ENCODE data around the gene TPRA1. TPM values are rescaled to one million over a fixed set of nuclear protein-coding genes. Genes with fewer than 3 reads are reported as not detected.

TPRA1 gene
- total RNA-seq, 1 experiment from 2014 or later: 20.0 TPM

GRCh38 chr3:127618891-127619290 is 28.4 kb upstream of the TPRA1 start:
- Mint-ChIP-seq H3K27ac (peak overlapping the region in 2 of 3 experiments; percentile 42 to 88; a peak in 2 of 7 replicates), H3K4me1 (0 out of 4 replicates have a peak, but pooled peaks cover 2 to 5% of the 10 kb centered on the region in 2 experiments), H3K9me3 (no peaks in the 10 kb centered on the region), H3K36me3 (ENCODE audit: insufficient read depth in 1 of 3, low read depth in 3 of 3) (peaks cover 64 to 94% (median 83%) of the 10 kb centered on the region in 3 experiments; a peak in 6 of 7 replicates), H3K4me3 (no peak overlapping the region; a peak in 1 of 5 replicates), H3K27me3 (ENCODE audit: low read depth) (no peaks in the 10 kb centered on the region)
- no peak overlapping the region for H3K9ac ChIP-seq (ENCODE audit: extremely low read depth, insufficient read length, low read length)
- H3K27ac ChIP-seq (ENCODE audit: insufficient read length, low read depth, low read length): no peak overlapping the region
- H4K91ac ChIP-seq (ENCODE audit: insufficient read length, low read depth, low read length): no peak overlapping the region
- H3K14ac ChIP-seq (ENCODE audit: insufficient read depth, low read length): no peak overlapping the region
- H3K27me3 ChIP-seq (ENCODE audit: insufficient read depth, low read length): no peaks in the 10 kb centered on the region
- no peak overlapping the region for H3K56ac ChIP-seq (ENCODE audit: insufficient read length, low read depth, low read length)
- no peak overlapping the region for H2BK15ac ChIP-seq (ENCODE audit: low read depth, low read length)
- H4K5ac ChIP-seq (ENCODE audit: insufficient read length, low read depth, low read length): no peak overlapping the region
- no peak overlapping the region for H3T11ph ChIP-seq (ENCODE audit: low read length)
- H3K4ac ChIP-seq (ENCODE audit: low read depth, low read length): no peak overlapping the region
- H4K8ac ChIP-seq (replicated peaks; ENCODE audit: insufficient read length, low read depth, low read length): no peak overlapping the region
- no peak overlapping the region for H3K4me2 ChIP-seq (ENCODE audit: insufficient read depth, insufficient read length, low read length)
- no peak for TF ChIP-seq CTCF (conservative IDR thresholded peaks at IDR 0.05)
- no peak overlapping the region for H2BK120ac ChIP-seq (ENCODE audit: low read depth, low read length, poor library complexity, severe bottlenecking)
- H2BK20ac ChIP-seq (ENCODE audit: low read depth, low read length, poor library complexity, severe bottlenecking): no peak overlapping the region
- no peak overlapping the region for H3K23ac ChIP-seq (ENCODE audit: insufficient read length, low read depth, low read length)
- no peak overlapping the region for H2AFZ ChIP-seq (ENCODE audit: low read length)
- no peaks in the 10 kb centered on the region for H3K23me2 ChIP-seq (ENCODE audit: insufficient read length, low read depth, low read length, poor library complexity, severe bottlenecking)
- no peaks in the 10 kb centered on the region for H3K79me1 ChIP-seq (ENCODE audit: insufficient read depth, low read depth, low read length, poor library complexity, severe bottlenecking)
- no peaks in the 10 kb centered on the region for H3K4me1 ChIP-seq (ENCODE audit: insufficient read depth, low read length)
- no peak overlapping the region for H2BK12ac ChIP-seq (ENCODE audit: insufficient read length, low read depth, low read length)
- H3K79me2 ChIP-seq (ENCODE audit: insufficient read depth, low read length): no peaks in the 10 kb centered on the region
- H2AK5ac ChIP-seq (ENCODE audit: insufficient read length, low read length): no peak overlapping the region
- no peaks in the 10 kb centered on the region for H4K20me1 ChIP-seq (ENCODE audit: control insufficient read depth, insufficient read depth, insufficient read length)
- H3K9me3 ChIP-seq (ENCODE audit: control insufficient read depth, low read depth, low read length): no peaks in the 10 kb centered on the region
- no peak overlapping the region for H3K18ac ChIP-seq (ENCODE audit: insufficient read length, low read depth, low read length)
- H2BK5ac ChIP-seq (ENCODE audit: insufficient read length, low read length): no peak overlapping the region
- WGBS (ENCODE audit: extremely low coverage, insufficient read length, low lambda C conversion rate): no CpG with 5 or more reads among the region's 11 CpGs
- DNase-seq: no peak

Measured in H9 (cell line).